ENCODE data around the gene CA9.

The CA9 gene

DNA sequence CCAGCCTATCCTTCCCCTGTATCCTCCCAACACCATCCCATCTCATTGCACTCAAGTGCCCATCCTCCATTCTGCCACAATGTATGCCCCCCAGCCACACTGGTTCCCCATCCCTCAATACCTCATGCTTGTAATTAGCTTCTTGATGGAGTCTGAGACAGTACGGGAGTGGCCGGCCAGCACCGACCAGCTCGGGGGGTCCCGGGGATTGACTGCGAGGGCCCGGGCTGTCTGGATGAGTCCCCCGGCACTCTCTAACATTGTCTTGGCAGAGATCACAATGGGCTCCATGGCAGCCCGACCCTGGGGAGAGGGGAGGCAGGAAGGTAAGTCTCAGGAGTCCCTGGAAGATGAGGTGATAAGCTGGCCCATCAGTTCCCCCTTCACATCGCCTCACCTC, 33.2 kb downstream of the CA9 start:
- TF ChIP-seq, protein P1, sequence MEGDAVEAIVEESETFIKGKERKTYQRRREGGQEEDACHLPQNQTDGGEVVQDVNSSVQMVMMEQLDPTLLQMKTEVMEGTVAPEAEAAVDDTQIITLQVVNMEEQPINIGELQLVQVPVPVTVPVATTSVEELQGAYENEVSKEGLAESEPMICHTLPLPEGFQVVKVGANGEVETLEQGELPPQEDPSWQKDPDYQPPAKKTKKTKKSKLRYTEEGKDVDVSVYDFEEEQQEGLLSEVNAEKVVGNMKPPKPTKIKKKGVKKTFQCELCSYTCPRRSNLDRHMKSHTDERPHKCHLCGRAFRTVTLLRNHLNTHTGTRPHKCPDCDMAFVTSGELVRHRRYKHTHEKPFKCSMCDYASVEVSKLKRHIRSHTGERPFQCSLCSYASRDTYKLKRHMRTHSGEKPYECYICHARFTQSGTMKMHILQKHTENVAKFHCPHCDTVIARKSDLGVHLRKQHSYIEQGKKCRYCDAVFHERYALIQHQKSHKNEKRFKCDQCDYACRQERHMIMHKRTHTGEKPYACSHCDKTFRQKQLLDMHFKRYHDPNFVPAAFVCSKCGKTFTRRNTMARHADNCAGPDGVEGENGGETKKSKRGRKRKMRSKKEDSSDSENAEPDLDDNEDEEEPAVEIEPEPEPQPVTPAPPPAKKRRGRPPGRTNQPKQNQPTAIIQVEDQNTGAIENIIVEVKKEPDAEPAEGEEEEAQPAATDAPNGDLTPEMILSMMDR (IDR thresholded peaks at IDR 0.05; ENCODE audit: borderline replicate concordance, extremely low read depth, low read length, poor library complexity, severe bottlenecking), result no peak
- no peak for TF ChIP-seq EZH2 (IDR thresholded peaks at IDR 0.05; ENCODE audit: borderline replicate concordance, low read depth, low read length, severe bottlenecking)
- Histone ChIP-seq H3K4me3 (ENCODE audit: low read depth in 1 of 2, low read length in 2 of 2) (no peak overlapping the region), H3K36me3 (ENCODE audit: insufficient read depth, low read length) (peaks cover 86% of the 10 kb centered on the region), H2AFZ (ENCODE audit: low read depth, low read length) (no peak overlapping the region), H3K27ac (ENCODE audit: low read length) (no peak overlapping the region), H3K9me3 (ENCODE audit: insufficient read depth, low read length, severe bottlenecking) (no peaks in the 10 kb centered on the region), H3K27me3 (ENCODE audit: insufficient read depth, low read length, poor library complexity) (no peaks in the 10 kb centered on the region), H3K9ac (ENCODE audit: low read depth, low read length) (no peak overlapping the region), H4K20me1 (ENCODE audit: insufficient read depth, low read length) (0 out of 2 replicates have a peak, but pooled peaks cover 4% of the 10 kb centered on the region), H3K4me2 (ENCODE audit: insufficient read depth, low read length) (no peak overlapping the region), H3K4me1 (ENCODE audit: insufficient read depth, low read length) (no peaks in the 10 kb centered on the region), H3K79me2 (ENCODE audit: insufficient read depth, low read length) (no peaks in the 10 kb centered on the region)
- no peak for ATAC-seq (ENCODE audit: insufficient read depth, low read depth)
- DNase-seq, result no peak

DNA sequence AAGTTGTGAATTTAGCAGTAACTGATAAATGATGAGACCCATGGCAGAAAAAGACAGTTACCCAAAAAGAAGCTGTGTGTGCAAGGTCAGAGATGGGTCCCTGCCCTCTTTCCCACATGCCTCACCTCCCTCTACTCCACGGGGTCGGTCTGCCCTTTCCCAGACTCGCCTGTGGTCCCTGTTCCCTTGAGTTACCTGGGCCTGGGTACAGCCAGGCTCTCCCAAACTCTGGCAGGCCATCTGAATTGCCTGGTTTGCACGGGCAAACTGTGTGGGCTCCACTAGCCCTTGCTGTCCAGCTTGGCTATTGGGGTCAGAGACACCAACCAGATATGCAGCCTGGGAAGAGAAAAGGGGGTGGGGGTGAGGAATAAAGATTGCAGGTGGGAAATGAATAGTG, 34.4 kb downstream of the CA9 start:
- H3K4me1 ChIP-seq (ENCODE audit: insufficient read depth, low read length), result no peaks in the 10 kb centered on the region
- H3K9ac ChIP-seq (ENCODE audit: low read depth, low read length), result no peak overlapping the region
- H3K27ac ChIP-seq (ENCODE audit: low read length), result no peak overlapping the region
- DNase-seq (no peak), ATAC-seq (ENCODE audit: insufficient read depth, low read depth) (no peak)
- H3K9me3 ChIP-seq (ENCODE audit: insufficient read depth, low read length, severe bottlenecking), result no peaks in the 10 kb centered on the region
- H3K79me2 ChIP-seq (ENCODE audit: insufficient read depth, low read length), result no peaks in the 10 kb centered on the region
- H2AFZ ChIP-seq (ENCODE audit: low read depth, low read length), result no peak overlapping the region
- peaks cover 4% of the 10 kb centered on the region; the same call in 1 of the 2 replicates for H4K20me1 ChIP-seq (ENCODE audit: insufficient read depth, low read length)
- no peaks in the 10 kb centered on the region for H3K27me3 ChIP-seq (ENCODE audit: insufficient read depth, low read length, poor library complexity)
- peaks cover 88% of the 10 kb centered on the region for H3K36me3 ChIP-seq (ENCODE audit: insufficient read depth, low read length)
- no peak overlapping the region for H3K4me2 ChIP-seq (ENCODE audit: insufficient read depth, low read length)
- TF ChIP-seq, protein P1 (IDR thresholded peaks at IDR 0.05; ENCODE audit: borderline replicate concordance, extremely low read depth, low read length, poor library complexity, severe bottlenecking), result no peak
- no peak for TF ChIP-seq EZH2 (IDR thresholded peaks at IDR 0.05; ENCODE audit: borderline replicate concordance, low read depth, low read length, severe bottlenecking)
- no peak overlapping the region for H3K4me3 ChIP-seq (ENCODE audit: low read depth in 1 of 2, low read length in 2 of 2)

DNA sequence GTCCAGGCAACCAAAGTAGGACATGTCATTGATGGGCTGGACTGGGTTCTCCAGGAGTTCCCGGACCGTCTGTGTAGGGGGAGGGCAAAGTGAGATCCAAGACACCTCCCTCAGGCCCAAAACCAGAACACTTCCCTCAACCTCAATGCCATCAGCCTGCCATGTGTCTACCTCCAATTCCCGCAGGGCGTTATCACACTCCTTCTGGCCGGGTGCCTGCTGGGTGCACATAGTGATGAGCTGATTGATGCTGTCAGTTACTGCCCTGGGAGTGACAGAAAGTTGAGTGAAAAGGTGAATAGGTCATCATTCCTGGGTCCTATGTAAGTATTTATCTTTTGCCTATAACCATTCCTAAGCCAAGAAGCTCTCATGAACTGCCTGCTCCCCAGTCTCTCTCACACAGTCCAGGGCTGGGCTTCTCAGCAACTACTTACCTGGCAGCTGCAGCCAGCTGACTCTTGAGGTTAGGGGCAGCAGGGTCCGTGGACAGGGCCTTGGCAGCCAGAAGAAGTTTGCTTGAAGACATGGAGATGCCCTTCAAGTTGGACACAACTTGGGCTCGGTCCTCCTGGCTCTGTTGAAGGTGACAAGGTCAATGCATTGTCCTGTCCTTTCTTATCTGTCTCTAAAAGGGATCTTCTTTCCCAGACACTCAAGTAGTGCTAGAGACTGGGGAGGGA, 37.2 kb downstream of the CA9 start:
- Histone ChIP-seq H3K4me1 (ENCODE audit: insufficient read depth, low read length) (no peaks in the 10 kb centered on the region), H3K9me3 (ENCODE audit: insufficient read depth, low read length, severe bottlenecking) (no peaks in the 10 kb centered on the region), H3K27ac (ENCODE audit: low read length) (no peak overlapping the region), H3K27me3 (ENCODE audit: insufficient read depth, low read length, poor library complexity) (no peaks in the 10 kb centered on the region), H3K9ac (ENCODE audit: low read depth, low read length) (no peak overlapping the region), H4K20me1 (ENCODE audit: insufficient read depth, low read length) (peaks cover 4% of the 10 kb centered on the region; the same call in 1 of the 2 replicates), H2AFZ (ENCODE audit: low read depth, low read length) (no peak overlapping the region), H3K79me2 (ENCODE audit: insufficient read depth, low read length) (no peaks in the 10 kb centered on the region), H3K36me3 (ENCODE audit: insufficient read depth, low read length) (peaks cover 86% of the 10 kb centered on the region), H3K4me3 (ENCODE audit: low read depth in 1 of 2, low read length in 2 of 2) (no peak overlapping the region), H3K4me2 (ENCODE audit: insufficient read depth, low read length) (no peak overlapping the region)
- no peak for ATAC-seq (ENCODE audit: insufficient read depth, low read depth)
- TF ChIP-seq EZH2 (IDR thresholded peaks at IDR 0.05; ENCODE audit: borderline replicate concordance, low read depth, low read length, severe bottlenecking), result no peak
- TF ChIP-seq, protein P1 (IDR thresholded peaks at IDR 0.05; ENCODE audit: borderline replicate concordance, extremely low read depth, low read length, poor library complexity, severe bottlenecking), result no peak
- no peak for DNase-seq
